ENCODE results near the gene CABP2.

DNA sequence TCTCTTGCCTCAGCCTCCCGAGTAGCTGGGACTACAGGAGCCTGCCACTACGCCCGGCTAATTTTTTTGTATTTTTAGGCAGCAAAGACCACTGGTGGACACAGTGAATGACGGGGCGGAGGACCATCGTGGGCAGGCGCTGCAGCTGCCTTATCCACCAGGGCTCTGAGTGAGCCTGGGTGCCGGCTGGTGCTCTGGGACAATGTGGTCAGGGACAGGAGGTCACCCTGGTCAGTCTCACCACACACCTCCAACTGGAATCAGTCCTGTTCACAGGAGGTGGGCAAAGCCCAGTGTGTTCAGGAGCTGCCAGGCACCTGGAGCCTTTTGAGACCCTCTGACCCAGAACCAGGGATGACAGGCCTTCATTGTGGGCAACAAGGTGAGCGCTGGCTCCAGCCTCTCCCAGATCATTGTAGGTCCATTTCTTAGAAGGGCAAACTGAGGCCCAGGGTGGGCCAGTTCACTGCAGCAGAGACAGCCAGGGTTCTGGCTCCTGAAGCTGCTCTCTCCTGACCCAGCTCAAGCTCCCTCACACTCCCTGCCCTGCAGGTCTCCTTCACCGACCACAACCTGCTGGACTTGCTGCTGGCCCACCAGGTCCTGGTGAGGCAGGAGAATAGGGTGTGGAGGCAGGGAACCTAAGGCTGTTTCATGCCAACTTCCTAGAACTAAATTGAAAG lies 15.7 kb upstream of the CABP2 start:
- no peak for TF ChIP-seq EP300 (IDR thresholded peaks at IDR 0.05; ENCODE audit: borderline replicate concordance)
- TF ChIP-seq RAD21 (IDR thresholded peaks at IDR 0.05; ENCODE audit: low read depth), result no peak
- TF ChIP-seq TAF1 (IDR thresholded peaks at IDR 0.05; ENCODE audit: low read depth), result no peak
- no peak for TF ChIP-seq ZBTB7A (IDR thresholded peaks at IDR 0.05; ENCODE audit: low read depth)
- TF ChIP-seq CREB1 (IDR thresholded peaks at IDR 0.05; ENCODE audit: low read depth), result no peak
